ENCODE results near the gene STPG4.

STPG4 gene

GRCh38 chr2:47098953-47099352 lies 56.2 kb downstream of the STPG4 start:
- TF ChIP-seq Cebpa-rat (IDR thresholded peaks at IDR 0.05) = no peak
- no peaks in the 10 kb centered on the region for H4K20me1 ChIP-seq
- no peaks in the 10 kb centered on the region for H3K4me1 ChIP-seq
- no peaks in the 10 kb centered on the region for H3K36me3 ChIP-seq
- peaks cover 0 to 16% (median 4%) of the 10 kb centered on the region in 11 experiments; a peak in 4 of 22 replicates for H3K9me3 ChIP-seq (replicated peaks in 1 of 11)
- no peak overlapping the region for H3K4me2 ChIP-seq
- H3K27me3 ChIP-seq = no peaks in the 10 kb centered on the region
- no peak overlapping the region for H3K9ac ChIP-seq
- no peak overlapping the region for H3K4me3 ChIP-seq
- H3K27ac ChIP-seq = no peak overlapping the region

GRCh38 chr2:47097563-47097962 lies 57.5 kb downstream of the STPG4 start:
- Histone ChIP-seq H3K27ac (no peak overlapping the region), H3K4me2 (0 out of 22 replicates have a peak overlapping the region, but pooled peaks of 1 of the 11 experiments have one; percentile 1), H3K4me3 (no peak overlapping the region), H3K36me3 (no peaks in the 10 kb centered on the region), H3K9ac (no peak overlapping the region), H4K20me1 (no peaks in the 10 kb centered on the region), H3K4me1 (no peaks in the 10 kb centered on the region), H3K9me3 (replicated peaks in 1 of 11) (peaks cover 0 to 13% (median 4%) of the 10 kb centered on the region in 11 experiments; a peak in 4 of 22 replicates), H3K27me3 (no peaks in the 10 kb centered on the region)
- no peak for TF ChIP-seq Cebpa-rat (IDR thresholded peaks at IDR 0.05)

- peaks cover under 1 to 5% (median 4%) of the 10 kb centered on the region in 10 experiments; a peak in 13 of 20 replicates for H3K4me1 ChIP-seq
- H3K27me3 ChIP-seq = no peaks in the 10 kb centered on the region
- H3K4me2 ChIP-seq = no peak overlapping the region
- H3K27ac ChIP-seq = no peak overlapping the region
- TF ChIP-seq Cebpa-rat (IDR thresholded peaks at IDR 0.05) = no peak
- H3K4me3 ChIP-seq = no peak overlapping the region
- peaks cover 0 to 5% (median 0%) of the 10 kb centered on the region in 11 experiments; a peak in 1 of 22 replicates for H3K9me3 ChIP-seq (replicated peaks in 1 of 11)
- H3K36me3 ChIP-seq = no peaks in the 10 kb centered on the region
- no peak overlapping the region for H3K9ac ChIP-seq
- H4K20me1 ChIP-seq = no peaks in the 10 kb centered on the region
These were observed 58.7 kb downstream of the STPG4 start for GRCh38 chr2:47096451-47096850.

- no peaks in the 10 kb centered on the region for H3K9me3 ChIP-seq (replicated peaks in 1 of 11)
- no peak overlapping the region for H3K9ac ChIP-seq
- no peaks in the 10 kb centered on the region for H3K36me3 ChIP-seq
- no peak overlapping the region for H3K27ac ChIP-seq
- H3K4me1 ChIP-seq = peaks cover 5 to 14% (median 13%) of the 10 kb centered on the region in 10 experiments; a peak in 19 of 20 replicates
- no peaks in the 10 kb centered on the region for H3K27me3 ChIP-seq
- TF ChIP-seq Cebpa-rat (IDR thresholded peaks at IDR 0.05) = no peak
- H3K4me3 ChIP-seq = no peak overlapping the region
- H4K20me1 ChIP-seq = no peaks in the 10 kb centered on the region
- no peak overlapping the region for H3K4me2 ChIP-seq
These were observed 59.6 kb downstream of the STPG4 start for GRCh38 chr2:47095349-47096020.

GRCh38 chr2:47094511-47095142 lies 60.5 kb downstream of the STPG4 start:
- no peaks in the 10 kb centered on the region for H3K9me3 ChIP-seq (replicated peaks in 1 of 11)
- H4K20me1 ChIP-seq = no peaks in the 10 kb centered on the region
- H3K27me3 ChIP-seq = no peaks in the 10 kb centered on the region
- no peaks in the 10 kb centered on the region for H3K36me3 ChIP-seq
- no peak overlapping the region for H3K4me3 ChIP-seq
- peaks cover 5 to 23% (median 19%) of the 10 kb centered on the region in 10 experiments; a peak in 19 of 20 replicates for H3K4me1 ChIP-seq
- TF ChIP-seq Cebpa-rat (IDR thresholded peaks at IDR 0.05) = no peak
- H3K9ac ChIP-seq = no peak overlapping the region
- H3K27ac ChIP-seq = no peak overlapping the region
- H3K4me2 ChIP-seq = no peak overlapping the region

- Histone ChIP-seq H4K20me1 (no peaks in the 10 kb centered on the region), H3K9ac (no peak overlapping the region), H3K4me2 (no peak overlapping the region), H3K9me3 (replicated peaks in 1 of 11) (no peaks in the 10 kb centered on the region), H3K4me1 (peaks cover 5 to 33% (median 23%) of the 10 kb centered on the region in 10 experiments; a peak in 19 of 20 replicates), H3K4me3 (no peak overlapping the region), H3K27ac (no peak overlapping the region), H3K36me3 (no peaks in the 10 kb centered on the region), H3K27me3 (no peaks in the 10 kb centered on the region)
- no peak for TF ChIP-seq Cebpa-rat (IDR thresholded peaks at IDR 0.05)
These were observed 61.5 kb downstream of the STPG4 start for GRCh38 chr2:47093626-47094025.

GRCh38 chr2:47092465-47092864 lies 62.6 kb downstream of the STPG4 start:
- Histone ChIP-seq H3K9me3 (replicated peaks in 1 of 11) (no peaks in the 10 kb centered on the region), H3K4me3 (no peak overlapping the region), H3K27me3 (no peaks in the 10 kb centered on the region), H4K20me1 (no peaks in the 10 kb centered on the region), H3K27ac (no peak overlapping the region), H3K4me1 (peaks cover 5 to 40% (median 26%) of the 10 kb centered on the region in 10 experiments; a peak in 19 of 20 replicates), H3K4me2 (no peak overlapping the region), H3K9ac (no peak overlapping the region), H3K36me3 (no peaks in the 10 kb centered on the region)
- TF ChIP-seq Cebpa-rat (IDR thresholded peaks at IDR 0.05) = no peak

- H3K9me3 ChIP-seq (replicated peaks in 1 of 11) = no peaks in the 10 kb centered on the region
- no peaks in the 10 kb centered on the region for H3K36me3 ChIP-seq
- H4K20me1 ChIP-seq = no peaks in the 10 kb centered on the region
- H3K27me3 ChIP-seq = no peaks in the 10 kb centered on the region
- no peak for TF ChIP-seq Cebpa-rat (IDR thresholded peaks at IDR 0.05)
- H3K4me3 ChIP-seq = no peak overlapping the region
- peak overlapping the region in 2 of 11 experiments; percentile 10 to 16; a peak in 2 of 22 replicates for H3K27ac ChIP-seq
- peak overlapping the region; percentile 13 to 75 (median 57); a peak in 18 of 22 replicates for H3K4me2 ChIP-seq
- peaks cover 16 to 51% (median 36%) of the 10 kb centered on the region in 10 experiments for H3K4me1 ChIP-seq
- H3K9ac ChIP-seq = 0 out of 22 replicates have a peak overlapping the region, but pooled peaks of 1 of the 11 experiments have one; percentile 13
These were observed 64.0 kb downstream of the STPG4 start for GRCh38 chr2:47091118-47091517.

- Histone ChIP-seq H3K4me2 (peak overlapping the region in 7 of 11 experiments; percentile 2 to 74 (median 43); a peak in 10 of 22 replicates), H3K4me1 (peaks cover 36 to 71% (median 57%) of the 10 kb centered on the region in 10 experiments), H3K27ac (peak overlapping the region in 1 of 11 experiments; percentile 18; a peak in 3 of 22 replicates), H3K4me3 (no peak overlapping the region), H3K36me3 (no peaks in the 10 kb centered on the region), H3K27me3 (no peaks in the 10 kb centered on the region), H3K9me3 (replicated peaks in 1 of 11) (no peaks in the 10 kb centered on the region), H3K9ac (peak overlapping the region in 1 of 11 experiments; percentile 14; a peak in 1 of 22 replicates), H4K20me1 (no peaks in the 10 kb centered on the region)
- TF ChIP-seq Cebpa-rat (IDR thresholded peaks at IDR 0.05) = no peak
These were observed 66.0 kb downstream of the STPG4 start for GRCh38 chr2:47089083-47089464.

Measured in BLaER1 treated with 17β-estradiol and CSF1 and Interleukin-3, amounts not matched to agents 10 nM and 100 nM (cell line).